Panc1 (cell line): ENCODE results near the gene JPT2.
"Not testable (repeated sequence)": the region's sequence is repeated elsewhere in the genome, so short reads cannot be mapped to it uniquely, and the experiment has no call there.

Experiments
- TCF7L2 ChIP-seq: IDR thresholded peaks from 2 replicates; pipeline ENCODE4 v1.6.1; 2011; ENCODE audit warnings: mild to moderate bottlenecking, low read depth, low read length, inconsistent platforms
- TF ChIP-seq, protein P1 (sequence below): fragments of 450-650 bp; IDR thresholded peaks from 2 replicates; pipeline ENCODE4 v1.5.1; 2017; ENCODE audit warnings: mild to moderate bottlenecking
- TF ChIP-seq, protein P2 (sequence below), 2 experiments: IDR thresholded peaks; 2 replicates each; pipeline ENCODE4 v1.6.1; 2011 to 2012; ENCODE audit warnings: low read depth in 2 of 2, control low read depth in 1 of 2, low read length in 1 of 2, mild to moderate bottlenecking in 1 of 2, moderate library complexity in 1 of 2; ENCODE audit not compliant: insufficient read depth in 1 of 2

DNA sequence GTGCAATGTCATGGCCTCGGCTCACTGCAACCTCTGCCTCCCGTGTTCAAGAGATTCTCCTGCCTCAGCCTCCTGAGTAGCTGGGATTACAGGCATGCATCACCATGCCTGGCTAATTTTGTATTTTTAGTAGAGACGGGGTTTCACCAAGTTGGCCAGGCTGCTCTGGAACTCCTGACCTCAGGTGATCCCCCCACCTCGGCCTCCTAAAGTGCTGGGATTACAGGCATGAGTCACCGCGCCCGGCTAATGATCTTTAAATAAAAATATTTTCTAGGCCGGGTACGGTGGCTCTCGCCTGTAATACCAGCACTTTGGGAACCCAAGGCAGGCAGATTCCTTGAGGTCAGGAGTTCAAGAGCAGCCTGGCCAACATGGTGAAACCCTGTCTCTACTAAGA is 40.2 kb downstream of the JPT2 start:
- TF ChIP-seq, protein P1, sequence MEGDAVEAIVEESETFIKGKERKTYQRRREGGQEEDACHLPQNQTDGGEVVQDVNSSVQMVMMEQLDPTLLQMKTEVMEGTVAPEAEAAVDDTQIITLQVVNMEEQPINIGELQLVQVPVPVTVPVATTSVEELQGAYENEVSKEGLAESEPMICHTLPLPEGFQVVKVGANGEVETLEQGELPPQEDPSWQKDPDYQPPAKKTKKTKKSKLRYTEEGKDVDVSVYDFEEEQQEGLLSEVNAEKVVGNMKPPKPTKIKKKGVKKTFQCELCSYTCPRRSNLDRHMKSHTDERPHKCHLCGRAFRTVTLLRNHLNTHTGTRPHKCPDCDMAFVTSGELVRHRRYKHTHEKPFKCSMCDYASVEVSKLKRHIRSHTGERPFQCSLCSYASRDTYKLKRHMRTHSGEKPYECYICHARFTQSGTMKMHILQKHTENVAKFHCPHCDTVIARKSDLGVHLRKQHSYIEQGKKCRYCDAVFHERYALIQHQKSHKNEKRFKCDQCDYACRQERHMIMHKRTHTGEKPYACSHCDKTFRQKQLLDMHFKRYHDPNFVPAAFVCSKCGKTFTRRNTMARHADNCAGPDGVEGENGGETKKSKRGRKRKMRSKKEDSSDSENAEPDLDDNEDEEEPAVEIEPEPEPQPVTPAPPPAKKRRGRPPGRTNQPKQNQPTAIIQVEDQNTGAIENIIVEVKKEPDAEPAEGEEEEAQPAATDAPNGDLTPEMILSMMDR, result not testable (repeated sequence)
- TF ChIP-seq, protein P2, sequence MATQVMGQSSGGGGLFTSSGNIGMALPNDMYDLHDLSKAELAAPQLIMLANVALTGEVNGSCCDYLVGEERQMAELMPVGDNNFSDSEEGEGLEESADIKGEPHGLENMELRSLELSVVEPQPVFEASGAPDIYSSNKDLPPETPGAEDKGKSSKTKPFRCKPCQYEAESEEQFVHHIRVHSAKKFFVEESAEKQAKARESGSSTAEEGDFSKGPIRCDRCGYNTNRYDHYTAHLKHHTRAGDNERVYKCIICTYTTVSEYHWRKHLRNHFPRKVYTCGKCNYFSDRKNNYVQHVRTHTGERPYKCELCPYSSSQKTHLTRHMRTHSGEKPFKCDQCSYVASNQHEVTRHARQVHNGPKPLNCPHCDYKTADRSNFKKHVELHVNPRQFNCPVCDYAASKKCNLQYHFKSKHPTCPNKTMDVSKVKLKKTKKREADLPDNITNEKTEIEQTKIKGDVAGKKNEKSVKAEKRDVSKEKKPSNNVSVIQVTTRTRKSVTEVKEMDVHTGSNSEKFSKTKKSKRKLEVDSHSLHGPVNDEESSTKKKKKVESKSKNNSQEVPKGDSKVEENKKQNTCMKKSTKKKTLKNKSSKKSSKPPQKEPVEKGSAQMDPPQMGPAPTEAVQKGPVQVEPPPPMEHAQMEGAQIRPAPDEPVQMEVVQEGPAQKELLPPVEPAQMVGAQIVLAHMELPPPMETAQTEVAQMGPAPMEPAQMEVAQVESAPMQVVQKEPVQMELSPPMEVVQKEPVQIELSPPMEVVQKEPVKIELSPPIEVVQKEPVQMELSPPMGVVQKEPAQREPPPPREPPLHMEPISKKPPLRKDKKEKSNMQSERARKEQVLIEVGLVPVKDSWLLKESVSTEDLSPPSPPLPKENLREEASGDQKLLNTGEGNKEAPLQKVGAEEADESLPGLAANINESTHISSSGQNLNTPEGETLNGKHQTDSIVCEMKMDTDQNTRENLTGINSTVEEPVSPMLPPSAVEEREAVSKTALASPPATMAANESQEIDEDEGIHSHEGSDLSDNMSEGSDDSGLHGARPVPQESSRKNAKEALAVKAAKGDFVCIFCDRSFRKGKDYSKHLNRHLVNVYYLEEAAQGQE (IDR thresholded peaks at IDR 0.05; ENCODE audit: insufficient read depth in 1 of 2, low read depth in 2 of 2, low read length in 1 of 2), result not testable (repeated sequence)
- TF ChIP-seq TCF7L2, result not testable (repeated sequence)
